ENCODE results near the gene FAM180A.
"Not testable (repeated sequence)": the region's sequence is repeated elsewhere in the genome, so short reads cannot be mapped to it uniquely, and the experiment has no call there.

Gene FAM180A

GRCh38 chr7:135777626-135778398 is 29.2 kb upstream of the FAM180A start:
- Mint-ChIP-seq H3K4me3 (no peak overlapping the region), H3K27ac (no peak overlapping the region), H3K27me3 (ENCODE audit: low read depth) (peaks cover 13% of the 10 kb centered on the region), H3K36me3 (ENCODE audit: low read depth) (no peaks in the 10 kb centered on the region), H3K9me3 (peaks cover 4% of the 10 kb centered on the region), H3K4me1 (ENCODE audit: low read depth) (no peaks in the 10 kb centered on the region)

- H3K4me1 Mint-ChIP-seq (ENCODE audit: low read depth); H3K36me3 Mint-ChIP-seq (ENCODE audit: low read depth); H3K9me3 Mint-ChIP-seq; H3K27ac Mint-ChIP-seq; H3K4me3 Mint-ChIP-seq: not testable (repeated sequence)
- peaks cover 13% of the 10 kb centered on the region for H3K27me3 Mint-ChIP-seq (ENCODE audit: low read depth)
Measured at GRCh38 chr7:135775915-135776314, 27.3 kb upstream of the FAM180A start.

- Mint-ChIP-seq H3K4me1 (ENCODE audit: low read depth) (no peaks in the 10 kb centered on the region), H3K4me3 (no peak overlapping the region), H3K27ac (no peak overlapping the region), H3K9me3 (peaks cover 4% of the 10 kb centered on the region), H3K27me3 (ENCODE audit: low read depth) (peaks cover 13% of the 10 kb centered on the region), H3K36me3 (ENCODE audit: low read depth) (no peaks in the 10 kb centered on the region)
Measured at GRCh38 chr7:135775230-135775629, 26.6 kb upstream of the FAM180A start.

GRCh38 chr7:135774284-135774683 is 25.7 kb upstream of the FAM180A start:
- Mint-ChIP-seq H3K9me3 (peaks cover 4% of the 10 kb centered on the region), H3K4me3 (no peak overlapping the region), H3K27me3 (ENCODE audit: low read depth) (peaks cover 13% of the 10 kb centered on the region), H3K4me1 (ENCODE audit: low read depth) (no peaks in the 10 kb centered on the region), H3K27ac (no peak overlapping the region), H3K36me3 (ENCODE audit: low read depth) (no peaks in the 10 kb centered on the region)

- Mint-ChIP-seq H3K4me3 (no peak overlapping the region), H3K9me3 (peaks cover 3% of the 10 kb centered on the region), H3K27ac (no peak overlapping the region), H3K27me3 (ENCODE audit: low read depth) (peaks cover 6% of the 10 kb centered on the region), H3K36me3 (ENCODE audit: low read depth) (no peaks in the 10 kb centered on the region), H3K4me1 (ENCODE audit: low read depth) (no peaks in the 10 kb centered on the region)
Measured at GRCh38 chr7:135773464-135773863, 24.9 kb upstream of the FAM180A start.

- Mint-ChIP-seq H3K36me3 (ENCODE audit: low read depth) (no peaks in the 10 kb centered on the region), H3K27me3 (ENCODE audit: low read depth) (no peaks in the 10 kb centered on the region), H3K4me1 (ENCODE audit: low read depth) (no peaks in the 10 kb centered on the region), H3K4me3 (no peak overlapping the region), H3K9me3 (no peaks in the 10 kb centered on the region), H3K27ac (no peak overlapping the region)
Measured at GRCh38 chr7:135772639-135773222, 24.1 kb upstream of the FAM180A start.

- no peaks in the 10 kb centered on the region for H3K4me1 Mint-ChIP-seq (ENCODE audit: low read depth)
- H3K4me3 Mint-ChIP-seq: no peak overlapping the region
- H3K36me3 Mint-ChIP-seq (ENCODE audit: low read depth): no peaks in the 10 kb centered on the region
- no peaks in the 10 kb centered on the region for H3K9me3 Mint-ChIP-seq
- H3K27ac Mint-ChIP-seq: no peak overlapping the region
- no peaks in the 10 kb centered on the region for H3K27me3 Mint-ChIP-seq (ENCODE audit: low read depth)
Measured at GRCh38 chr7:135771961-135772638, 23.5 kb upstream of the FAM180A start.

GRCh38 chr7:135771051-135771450 is 22.4 kb upstream of the FAM180A start:
- H3K27me3 Mint-ChIP-seq (ENCODE audit: low read depth): no peaks in the 10 kb centered on the region
- H3K27ac Mint-ChIP-seq: no peak overlapping the region
- H3K4me1 Mint-ChIP-seq (ENCODE audit: low read depth): no peaks in the 10 kb centered on the region
- no peaks in the 10 kb centered on the region for H3K9me3 Mint-ChIP-seq
- no peaks in the 10 kb centered on the region for H3K36me3 Mint-ChIP-seq (ENCODE audit: low read depth)
- no peak overlapping the region for H3K4me3 Mint-ChIP-seq

- no peaks in the 10 kb centered on the region for H3K4me1 Mint-ChIP-seq (ENCODE audit: low read depth)
- H3K27me3 Mint-ChIP-seq (ENCODE audit: low read depth): peaks cover 5% of the 10 kb centered on the region
- H3K9me3 Mint-ChIP-seq: no peaks in the 10 kb centered on the region
- no peak overlapping the region for H3K4me3 Mint-ChIP-seq
- H3K36me3 Mint-ChIP-seq (ENCODE audit: low read depth): no peaks in the 10 kb centered on the region
- no peak overlapping the region for H3K27ac Mint-ChIP-seq
Measured at GRCh38 chr7:135770139-135770710, 21.6 kb upstream of the FAM180A start.

- H3K4me1 Mint-ChIP-seq (ENCODE audit: low read depth): no peaks in the 10 kb centered on the region
- no peaks in the 10 kb centered on the region for H3K36me3 Mint-ChIP-seq (ENCODE audit: low read depth)
- H3K27me3 Mint-ChIP-seq (ENCODE audit: low read depth): peaks cover 9% of the 10 kb centered on the region
- H3K4me3 Mint-ChIP-seq: no peak overlapping the region
- H3K9me3 Mint-ChIP-seq: no peaks in the 10 kb centered on the region
- no peak overlapping the region for H3K27ac Mint-ChIP-seq
Measured at GRCh38 chr7:135769005-135769802, 20.6 kb upstream of the FAM180A start.

- Mint-ChIP-seq H3K4me3 (no peak overlapping the region), H3K27me3 (ENCODE audit: low read depth) (peaks cover 13% of the 10 kb centered on the region), H3K36me3 (ENCODE audit: low read depth) (no peaks in the 10 kb centered on the region), H3K4me1 (ENCODE audit: low read depth) (no peaks in the 10 kb centered on the region), H3K9me3 (no peaks in the 10 kb centered on the region), H3K27ac (no peak overlapping the region)
Measured at GRCh38 chr7:135768467-135768866, 19.9 kb upstream of the FAM180A start.

GRCh38 chr7:135768064-135768463 is 19.5 kb upstream of the FAM180A start:
- Mint-ChIP-seq H3K36me3 (ENCODE audit: low read depth) (no peaks in the 10 kb centered on the region), H3K27me3 (ENCODE audit: low read depth) (peaks cover 13% of the 10 kb centered on the region), H3K27ac (no peak overlapping the region), H3K4me3 (no peak overlapping the region), H3K4me1 (ENCODE audit: low read depth) (no peaks in the 10 kb centered on the region), H3K9me3 (no peaks in the 10 kb centered on the region)

GRCh38 chr7:135763261-135763660 is 14.6 kb upstream of the FAM180A start:
- H3K4me3 Mint-ChIP-seq: no peak overlapping the region
- no peaks in the 10 kb centered on the region for H3K9me3 Mint-ChIP-seq
- H3K27me3 Mint-ChIP-seq (ENCODE audit: low read depth): peaks cover 16% of the 10 kb centered on the region
- no peaks in the 10 kb centered on the region for H3K36me3 Mint-ChIP-seq (ENCODE audit: low read depth)
- H3K27ac Mint-ChIP-seq: no peak overlapping the region
- H3K4me1 Mint-ChIP-seq (ENCODE audit: low read depth): no peaks in the 10 kb centered on the region

- Mint-ChIP-seq H3K9me3 (no peaks in the 10 kb centered on the region), H3K36me3 (ENCODE audit: low read depth) (no peaks in the 10 kb centered on the region), H3K4me1 (ENCODE audit: low read depth) (no peaks in the 10 kb centered on the region), H3K27ac (no peak overlapping the region), H3K4me3 (no peak overlapping the region), H3K27me3 (ENCODE audit: low read depth) (peaks cover 16% of the 10 kb centered on the region)
Measured at GRCh38 chr7:135761751-135762488, 13.3 kb upstream of the FAM180A start.

Measured in T-helper 1 cell treated with Interleukin-12 subunit alpha and Interleukin-12 subunit beta and Interleukin-4 antibody, amounts not matched to agents 30 μg/mL and 1 μg/mL, for 36 hours (primary cell).